ENCODE results near the gene ERC2.

ERC2 gene

GRCh38 chr3:56005196-56005805 lies 463.0 kb downstream of the ERC2 start:
- no peak overlapping the region for H3K4me3 ChIP-seq (ENCODE audit: low read depth in 1 of 2, low read length in 2 of 2)
- H3K27ac ChIP-seq (ENCODE audit: low read depth, low read length): no peak overlapping the region
- H3K4me1 ChIP-seq (ENCODE audit: control insufficient read depth in 1 of 2, insufficient read depth in 2 of 2, low read length in 2 of 2): no peaks in the 10 kb centered on the region
- H3K27me3 ChIP-seq (ENCODE audit: control insufficient read depth in 1 of 2, insufficient read depth in 2 of 2, low read length in 2 of 2): no peaks in the 10 kb centered on the region
- H3K9ac ChIP-seq (ENCODE audit: low read depth in 1 of 2, low read length in 2 of 2): no peak overlapping the region
- H3K9me3 ChIP-seq (ENCODE audit: control insufficient read depth in 1 of 2, low read length in 2 of 2): no peaks in the 10 kb centered on the region
- H3K36me3 ChIP-seq (ENCODE audit: control insufficient read depth in 1 of 2, insufficient read depth in 2 of 2, low read length in 2 of 2): no peaks in the 10 kb centered on the region

- no peak overlapping the region for H3K4me3 ChIP-seq (ENCODE audit: low read depth in 1 of 2, low read length in 2 of 2)
- H3K9me3 ChIP-seq (ENCODE audit: control insufficient read depth in 1 of 2, low read length in 2 of 2): no peaks in the 10 kb centered on the region
- no peaks in the 10 kb centered on the region for H3K27me3 ChIP-seq (ENCODE audit: control insufficient read depth in 1 of 2, insufficient read depth in 2 of 2, low read length in 2 of 2)
- H3K9ac ChIP-seq (ENCODE audit: low read depth in 1 of 2, low read length in 2 of 2): no peak overlapping the region
- H3K4me1 ChIP-seq (ENCODE audit: control insufficient read depth in 1 of 2, insufficient read depth in 2 of 2, low read length in 2 of 2): no peaks in the 10 kb centered on the region
- no peaks in the 10 kb centered on the region for H3K36me3 ChIP-seq (ENCODE audit: control insufficient read depth in 1 of 2, insufficient read depth in 2 of 2, low read length in 2 of 2)
- no peak overlapping the region for H3K27ac ChIP-seq (ENCODE audit: low read depth, low read length)
These were observed 465.1 kb downstream of the ERC2 start for GRCh38 chr3:56003129-56003528.

GRCh38 chr3:56001991-56002390 lies 466.3 kb downstream of the ERC2 start:
- Histone ChIP-seq H3K36me3 (ENCODE audit: control insufficient read depth in 1 of 2, insufficient read depth in 2 of 2, low read length in 2 of 2) (no peaks in the 10 kb centered on the region), H3K9me3 (ENCODE audit: control insufficient read depth in 1 of 2, low read length in 2 of 2) (no peaks in the 10 kb centered on the region), H3K9ac (ENCODE audit: low read depth in 1 of 2, low read length in 2 of 2) (no peak overlapping the region), H3K4me1 (ENCODE audit: control insufficient read depth in 1 of 2, insufficient read depth in 2 of 2, low read length in 2 of 2) (no peaks in the 10 kb centered on the region), H3K4me3 (ENCODE audit: low read depth in 1 of 2, low read length in 2 of 2) (no peak overlapping the region), H3K27ac (ENCODE audit: low read depth, low read length) (no peak overlapping the region), H3K27me3 (ENCODE audit: control insufficient read depth in 1 of 2, insufficient read depth in 2 of 2, low read length in 2 of 2) (no peaks in the 10 kb centered on the region)

- Histone ChIP-seq H3K27me3 (ENCODE audit: control insufficient read depth in 1 of 2, insufficient read depth in 2 of 2, low read length in 2 of 2) (no peaks in the 10 kb centered on the region), H3K4me3 (ENCODE audit: low read depth in 1 of 2, low read length in 2 of 2) (no peak overlapping the region), H3K9me3 (ENCODE audit: control insufficient read depth in 1 of 2, low read length in 2 of 2) (no peaks in the 10 kb centered on the region), H3K36me3 (ENCODE audit: control insufficient read depth in 1 of 2, insufficient read depth in 2 of 2, low read length in 2 of 2) (no peaks in the 10 kb centered on the region), H3K27ac (ENCODE audit: low read depth, low read length) (no peak overlapping the region), H3K4me1 (ENCODE audit: control insufficient read depth in 1 of 2, insufficient read depth in 2 of 2, low read length in 2 of 2) (no peaks in the 10 kb centered on the region), H3K9ac (ENCODE audit: low read depth in 1 of 2, low read length in 2 of 2) (no peak overlapping the region)
These were observed 466.7 kb downstream of the ERC2 start for GRCh38 chr3:56001537-56001936.

- Histone ChIP-seq H3K4me3 (ENCODE audit: low read depth in 1 of 2, low read length in 2 of 2) (no peak overlapping the region), H3K4me1 (ENCODE audit: control insufficient read depth in 1 of 2, insufficient read depth in 2 of 2, low read length in 2 of 2) (no peaks in the 10 kb centered on the region), H3K36me3 (ENCODE audit: control insufficient read depth in 1 of 2, insufficient read depth in 2 of 2, low read length in 2 of 2) (no peaks in the 10 kb centered on the region), H3K27ac (ENCODE audit: low read depth, low read length) (no peak overlapping the region), H3K9me3 (ENCODE audit: control insufficient read depth in 1 of 2, low read length in 2 of 2) (no peaks in the 10 kb centered on the region), H3K27me3 (ENCODE audit: control insufficient read depth in 1 of 2, insufficient read depth in 2 of 2, low read length in 2 of 2) (no peaks in the 10 kb centered on the region), H3K9ac (ENCODE audit: low read depth in 1 of 2, low read length in 2 of 2) (no peak overlapping the region)
These were observed 478.9 kb downstream of the ERC2 start for GRCh38 chr3:55989366-55989765.

GRCh38 chr3:55988905-55989304 lies 479.4 kb downstream of the ERC2 start:
- Histone ChIP-seq H3K9me3 (ENCODE audit: control insufficient read depth in 1 of 2, low read length in 2 of 2) (no peaks in the 10 kb centered on the region), H3K4me3 (ENCODE audit: low read depth in 1 of 2, low read length in 2 of 2) (no peak overlapping the region), H3K27ac (ENCODE audit: low read depth, low read length) (no peak overlapping the region), H3K27me3 (ENCODE audit: control insufficient read depth in 1 of 2, insufficient read depth in 2 of 2, low read length in 2 of 2) (no peaks in the 10 kb centered on the region), H3K4me1 (ENCODE audit: control insufficient read depth in 1 of 2, insufficient read depth in 2 of 2, low read length in 2 of 2) (no peaks in the 10 kb centered on the region), H3K9ac (ENCODE audit: low read depth in 1 of 2, low read length in 2 of 2) (no peak overlapping the region), H3K36me3 (ENCODE audit: control insufficient read depth in 1 of 2, insufficient read depth in 2 of 2, low read length in 2 of 2) (no peaks in the 10 kb centered on the region)

- H3K27ac ChIP-seq (ENCODE audit: low read depth, low read length): no peak overlapping the region
- H3K9me3 ChIP-seq (ENCODE audit: control insufficient read depth in 1 of 2, low read length in 2 of 2): no peaks in the 10 kb centered on the region
- H3K4me3 ChIP-seq (ENCODE audit: low read depth in 1 of 2, low read length in 2 of 2): no peak overlapping the region
- no peaks in the 10 kb centered on the region for H3K4me1 ChIP-seq (ENCODE audit: control insufficient read depth in 1 of 2, insufficient read depth in 2 of 2, low read length in 2 of 2)
- H3K36me3 ChIP-seq (ENCODE audit: control insufficient read depth in 1 of 2, insufficient read depth in 2 of 2, low read length in 2 of 2): no peaks in the 10 kb centered on the region
- no peak overlapping the region for H3K9ac ChIP-seq (ENCODE audit: low read depth in 1 of 2, low read length in 2 of 2)
- H3K27me3 ChIP-seq (ENCODE audit: control insufficient read depth in 1 of 2, insufficient read depth in 2 of 2, low read length in 2 of 2): no peaks in the 10 kb centered on the region
These were observed 483.6 kb downstream of the ERC2 start for GRCh38 chr3:55984626-55985025.

GRCh38 chr3:55978953-55979352 lies 489.3 kb downstream of the ERC2 start:
- H3K27me3 ChIP-seq (ENCODE audit: control insufficient read depth in 1 of 2, insufficient read depth in 2 of 2, low read length in 2 of 2): no peaks in the 10 kb centered on the region
- H3K27ac ChIP-seq (ENCODE audit: low read depth, low read length): no peak overlapping the region
- H3K36me3 ChIP-seq (ENCODE audit: control insufficient read depth in 1 of 2, insufficient read depth in 2 of 2, low read length in 2 of 2): no peaks in the 10 kb centered on the region
- no peaks in the 10 kb centered on the region for H3K9me3 ChIP-seq (ENCODE audit: control insufficient read depth in 1 of 2, low read length in 2 of 2)
- no peak overlapping the region for H3K4me3 ChIP-seq (ENCODE audit: low read depth in 1 of 2, low read length in 2 of 2)
- H3K4me1 ChIP-seq (ENCODE audit: control insufficient read depth in 1 of 2, insufficient read depth in 2 of 2, low read length in 2 of 2): no peaks in the 10 kb centered on the region
- no peak overlapping the region for H3K9ac ChIP-seq (ENCODE audit: low read depth in 1 of 2, low read length in 2 of 2)

GRCh38 chr3:55974421-55975165 lies 493.7 kb downstream of the ERC2 start:
- Histone ChIP-seq H3K27ac (ENCODE audit: low read depth, low read length) (no peak overlapping the region), H3K27me3 (ENCODE audit: control insufficient read depth in 1 of 2, insufficient read depth in 2 of 2, low read length in 2 of 2) (no peaks in the 10 kb centered on the region), H3K9ac (ENCODE audit: low read depth in 1 of 2, low read length in 2 of 2) (no peak overlapping the region), H3K9me3 (ENCODE audit: control insufficient read depth in 1 of 2, low read length in 2 of 2) (no peaks in the 10 kb centered on the region), H3K36me3 (ENCODE audit: control insufficient read depth in 1 of 2, insufficient read depth in 2 of 2, low read length in 2 of 2) (no peaks in the 10 kb centered on the region), H3K4me1 (ENCODE audit: control insufficient read depth in 1 of 2, insufficient read depth in 2 of 2, low read length in 2 of 2) (no peaks in the 10 kb centered on the region), H3K4me3 (ENCODE audit: low read depth in 1 of 2, low read length in 2 of 2) (no peak overlapping the region)

- Histone ChIP-seq H3K27me3 (ENCODE audit: control insufficient read depth in 1 of 2, insufficient read depth in 2 of 2, low read length in 2 of 2) (no peaks in the 10 kb centered on the region), H3K9ac (ENCODE audit: low read depth in 1 of 2, low read length in 2 of 2) (no peak overlapping the region), H3K4me1 (ENCODE audit: control insufficient read depth in 1 of 2, insufficient read depth in 2 of 2, low read length in 2 of 2) (no peaks in the 10 kb centered on the region), H3K27ac (ENCODE audit: low read depth, low read length) (no peak overlapping the region), H3K36me3 (ENCODE audit: control insufficient read depth in 1 of 2, insufficient read depth in 2 of 2, low read length in 2 of 2) (no peaks in the 10 kb centered on the region), H3K4me3 (ENCODE audit: low read depth in 1 of 2, low read length in 2 of 2) (no peak overlapping the region), H3K9me3 (ENCODE audit: control insufficient read depth in 1 of 2, low read length in 2 of 2) (no peaks in the 10 kb centered on the region)
These were observed 498.6 kb downstream of the ERC2 start for GRCh38 chr3:55969634-55970033.
